Liver (tissue), 3 donors: ENCODE results near the gene ADTRP.

Source experiments
- EGR1 ChIP-seq, 2 donors: IDR thresholded peaks; 2 replicates each; pipeline ENCODE4 v1.6.1; 2016 to 2018; ENCODE audit warnings: antibody characterized with exemption in 2 of 2, low read depth in 2 of 2
- GABPA ChIP-seq, 2 donors: IDR thresholded peaks in 1 of 2; conservative IDR thresholded peaks in 1 of 2; 2 replicates each; pipeline ENCODE4 v1.6.1; 2016; ENCODE audit warnings: antibody characterized with exemption in 2 of 2, mild to moderate bottlenecking in 1 of 2, moderate library complexity in 1 of 2
- RAD21 ChIP-seq, 2 donors: IDR thresholded peaks; 2 replicates each; pipeline ENCODE4 v1.6.1; 2016; ENCODE audit warnings: antibody characterized with exemption in 2 of 2, mild to moderate bottlenecking in 2 of 2
- RXRA ChIP-seq, 2 donors: IDR thresholded peaks; 2 replicates each; pipeline ENCODE4 v1.6.1; 2017 to 2018; ENCODE audit warnings: antibody characterized with exemption in 2 of 2, mild to moderate bottlenecking in 1 of 2
- SP1 ChIP-seq: IDR thresholded peaks from 2 replicates; pipeline ENCODE4 v1.6.1; 2018; ENCODE audit warnings: antibody characterized with exemption, mild to moderate bottlenecking
- TAF1 ChIP-seq: conservative IDR thresholded peaks from 2 replicates; pipeline ENCODE4 v1.6.1; 2016; ENCODE audit warnings: antibody characterized with exemption, mild to moderate bottlenecking
- YY1 ChIP-seq: IDR thresholded peaks from 2 replicates; pipeline ENCODE4 v1.6.1; 2016; ENCODE audit warnings: antibody characterized with exemption, mild to moderate bottlenecking
- TF ChIP-seq, protein P1 (sequence below): fragments of 150-350 bp; IDR thresholded peaks from 2 replicates; pipeline ENCODE4 v1.5.1; 2017; ENCODE audit warnings: improper control_type of control experiment, low read depth, low read length; ENCODE audit not compliant: missing input control
- TF ChIP-seq, protein P2 (sequence below): IDR thresholded peaks from 2 replicates; pipeline ENCODE4 v1.6.1; 2016; ENCODE audit warnings: antibody characterized with exemption
- TF ChIP-seq, protein P3 (sequence below): IDR thresholded peaks from 2 replicates; pipeline ENCODE4 v1.6.1; 2016; ENCODE audit warnings: antibody characterized with exemption, mild to moderate bottlenecking
- donor health status: healthy.
- donor health status: healthy.

DNA sequence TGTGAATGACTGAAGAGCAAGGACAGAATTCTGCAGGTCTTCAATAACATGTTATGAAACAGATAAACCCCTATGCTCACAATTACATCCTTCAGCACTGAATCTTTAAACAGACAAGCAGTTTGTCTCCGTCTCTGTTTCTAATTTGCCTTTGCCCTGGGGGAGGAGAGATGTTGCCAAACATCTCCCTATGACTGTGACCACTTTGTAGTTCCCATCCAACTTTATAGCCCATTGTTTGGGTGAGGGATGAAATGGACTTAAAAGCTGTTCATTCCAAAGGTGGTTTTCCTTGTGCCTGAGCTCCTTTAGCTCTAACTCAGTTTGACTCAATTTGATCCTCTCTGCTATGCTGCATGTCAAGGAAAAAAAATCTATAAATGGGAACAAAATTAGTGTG is 19.5 kb upstream of the ADTRP start:
- TF ChIP-seq, protein P1, sequence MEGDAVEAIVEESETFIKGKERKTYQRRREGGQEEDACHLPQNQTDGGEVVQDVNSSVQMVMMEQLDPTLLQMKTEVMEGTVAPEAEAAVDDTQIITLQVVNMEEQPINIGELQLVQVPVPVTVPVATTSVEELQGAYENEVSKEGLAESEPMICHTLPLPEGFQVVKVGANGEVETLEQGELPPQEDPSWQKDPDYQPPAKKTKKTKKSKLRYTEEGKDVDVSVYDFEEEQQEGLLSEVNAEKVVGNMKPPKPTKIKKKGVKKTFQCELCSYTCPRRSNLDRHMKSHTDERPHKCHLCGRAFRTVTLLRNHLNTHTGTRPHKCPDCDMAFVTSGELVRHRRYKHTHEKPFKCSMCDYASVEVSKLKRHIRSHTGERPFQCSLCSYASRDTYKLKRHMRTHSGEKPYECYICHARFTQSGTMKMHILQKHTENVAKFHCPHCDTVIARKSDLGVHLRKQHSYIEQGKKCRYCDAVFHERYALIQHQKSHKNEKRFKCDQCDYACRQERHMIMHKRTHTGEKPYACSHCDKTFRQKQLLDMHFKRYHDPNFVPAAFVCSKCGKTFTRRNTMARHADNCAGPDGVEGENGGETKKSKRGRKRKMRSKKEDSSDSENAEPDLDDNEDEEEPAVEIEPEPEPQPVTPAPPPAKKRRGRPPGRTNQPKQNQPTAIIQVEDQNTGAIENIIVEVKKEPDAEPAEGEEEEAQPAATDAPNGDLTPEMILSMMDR: no peak
- no peak for TF ChIP-seq YY1
- no peak for TF ChIP-seq TAF1
- TF ChIP-seq GABPA (IDR thresholded peaks at IDR 0.05 in 1 of 2, conservative IDR thresholded peaks at IDR 0.05 in 1 of 2): no peak
- TF ChIP-seq, protein P2, sequence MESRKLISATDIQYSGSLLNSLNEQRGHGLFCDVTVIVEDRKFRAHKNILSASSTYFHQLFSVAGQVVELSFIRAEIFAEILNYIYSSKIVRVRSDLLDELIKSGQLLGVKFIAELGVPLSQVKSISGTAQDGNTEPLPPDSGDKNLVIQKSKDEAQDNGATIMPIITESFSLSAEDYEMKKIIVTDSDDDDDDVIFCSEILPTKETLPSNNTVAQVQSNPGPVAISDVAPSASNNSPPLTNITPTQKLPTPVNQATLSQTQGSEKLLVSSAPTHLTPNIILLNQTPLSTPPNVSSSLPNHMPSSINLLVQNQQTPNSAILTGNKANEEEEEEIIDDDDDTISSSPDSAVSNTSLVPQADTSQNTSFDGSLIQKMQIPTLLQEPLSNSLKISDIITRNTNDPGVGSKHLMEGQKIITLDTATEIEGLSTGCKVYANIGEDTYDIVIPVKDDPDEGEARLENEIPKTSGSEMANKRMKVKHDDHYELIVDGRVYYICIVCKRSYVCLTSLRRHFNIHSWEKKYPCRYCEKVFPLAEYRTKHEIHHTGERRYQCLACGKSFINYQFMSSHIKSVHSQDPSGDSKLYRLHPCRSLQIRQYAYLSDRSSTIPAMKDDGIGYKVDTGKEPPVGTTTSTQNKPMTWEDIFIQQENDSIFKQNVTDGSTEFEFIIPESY: no peak
- TF ChIP-seq, protein P3, sequence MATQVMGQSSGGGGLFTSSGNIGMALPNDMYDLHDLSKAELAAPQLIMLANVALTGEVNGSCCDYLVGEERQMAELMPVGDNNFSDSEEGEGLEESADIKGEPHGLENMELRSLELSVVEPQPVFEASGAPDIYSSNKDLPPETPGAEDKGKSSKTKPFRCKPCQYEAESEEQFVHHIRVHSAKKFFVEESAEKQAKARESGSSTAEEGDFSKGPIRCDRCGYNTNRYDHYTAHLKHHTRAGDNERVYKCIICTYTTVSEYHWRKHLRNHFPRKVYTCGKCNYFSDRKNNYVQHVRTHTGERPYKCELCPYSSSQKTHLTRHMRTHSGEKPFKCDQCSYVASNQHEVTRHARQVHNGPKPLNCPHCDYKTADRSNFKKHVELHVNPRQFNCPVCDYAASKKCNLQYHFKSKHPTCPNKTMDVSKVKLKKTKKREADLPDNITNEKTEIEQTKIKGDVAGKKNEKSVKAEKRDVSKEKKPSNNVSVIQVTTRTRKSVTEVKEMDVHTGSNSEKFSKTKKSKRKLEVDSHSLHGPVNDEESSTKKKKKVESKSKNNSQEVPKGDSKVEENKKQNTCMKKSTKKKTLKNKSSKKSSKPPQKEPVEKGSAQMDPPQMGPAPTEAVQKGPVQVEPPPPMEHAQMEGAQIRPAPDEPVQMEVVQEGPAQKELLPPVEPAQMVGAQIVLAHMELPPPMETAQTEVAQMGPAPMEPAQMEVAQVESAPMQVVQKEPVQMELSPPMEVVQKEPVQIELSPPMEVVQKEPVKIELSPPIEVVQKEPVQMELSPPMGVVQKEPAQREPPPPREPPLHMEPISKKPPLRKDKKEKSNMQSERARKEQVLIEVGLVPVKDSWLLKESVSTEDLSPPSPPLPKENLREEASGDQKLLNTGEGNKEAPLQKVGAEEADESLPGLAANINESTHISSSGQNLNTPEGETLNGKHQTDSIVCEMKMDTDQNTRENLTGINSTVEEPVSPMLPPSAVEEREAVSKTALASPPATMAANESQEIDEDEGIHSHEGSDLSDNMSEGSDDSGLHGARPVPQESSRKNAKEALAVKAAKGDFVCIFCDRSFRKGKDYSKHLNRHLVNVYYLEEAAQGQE: no peak
- TF ChIP-seq RXRA (IDR thresholded peaks at IDR 0.05): no peak
- TF ChIP-seq RAD21 (IDR thresholded peaks at IDR 0.05): no peak
- no peak for TF ChIP-seq SP1
- TF ChIP-seq EGR1 (IDR thresholded peaks at IDR 0.05; ENCODE audit: low read depth in 2 of 2): no peak
